H1 (cell line): ENCODE measurements around the gene CD46. TPM values are rescaled to one million over a fixed set of nuclear protein-coding genes. Genes with fewer than 3 reads are reported as not detected.

Source experiments
- CHD1 ChIP-seq: IDR thresholded peaks from 2 replicates; pipeline ENCODE4 v1.6.1; 2012; ENCODE audit warnings: low read depth, low read length, improper control_type of control experiment
- CTCF ChIP-seq, 3 experiments: IDR thresholded peaks; 1 replicate in 2 of 3; 2 replicates in 1 of 3; pipeline versions ENCODE4 v1.5.1 to v1.6.1; 2011; ENCODE audit warnings: low read length in 3 of 3, mild to moderate bottlenecking in 3 of 3, inconsistent platforms in 2 of 3, low read depth in 1 of 3, moderate library complexity in 1 of 3; ENCODE audit not compliant: insufficient read depth in 1 of 3; ENCODE audit errors: control extremely low read depth in 1 of 3
- EZH2 ChIP-seq: fragments of 200-600 bp; sonication (generic); IDR thresholded peaks from 2 replicates; pipeline ENCODE4 v1.7.1; 2012; ENCODE audit warnings: low read depth, mild to moderate bottlenecking, moderate library complexity, low read length, inconsistent platforms; ENCODE audit not compliant: severe bottlenecking
- GTF2F1 ChIP-seq: IDR thresholded peaks from 2 replicates; pipeline ENCODE4 v1.6.1; 2012; ENCODE audit warnings: low read depth, low read length, improper control_type of control experiment, borderline replicate concordance
- KDM4A ChIP-seq: IDR thresholded peaks from one replicate; pipeline ENCODE4 v1.7.1; 2012; ENCODE audit warnings: low read depth, mild to moderate bottlenecking, moderate library complexity, low read length, inconsistent platforms; ENCODE audit not compliant: severe bottlenecking
- TCF12 ChIP-seq: IDR thresholded peaks from 2 replicates; pipeline ENCODE4 v1.6.1; 2011; ENCODE audit warnings: low read depth, mild to moderate bottlenecking, low read length
- polyA plus RNA-seq, 7 experiments: library from polyadenylated mRNA; depleted of rRNA in 3 of 7; stranded (reverse) in 5 of 7; unstranded in 2 of 7; fragments of >200 nt in 5 of 7; fragments of 200-250 nt in 2 of 7; gene quantifications; 1 replicate in 5 of 7; 2 replicates in 1 of 7; 4 replicates in 1 of 7; pipeline versions ENCODE4 v1.2.1 to v1.2.3, GENCODE V29; 2011 to 2013; ENCODE audit warnings: missing spikeins in 2 of 7, mixed read lengths in 2 of 7
- total RNA-seq: library from RNA; stranded (reverse); fragmentation: NEBNext Ultra II Directional; extraction: Animal tissue kit (Norgen Biotek cat#: 25700); gene quantifications from 2 replicates; pipeline ENCODE4 v1.2.1, GENCODE V29; 2021

Gene CD46
- total and polyA plus RNA-seq, 2 of the 8 experiments (the other 6 are each of a cell fraction or from before 2014, with no cell fraction given) = 60.9 to 113 TPM

GRCh38 chr1:207832796-207833195 is 80.9 kb downstream of the CD46 start (continued):
- no peak for TF ChIP-seq CTCF (IDR thresholded peaks at IDR 0.05; ENCODE audit: control extremely low read depth in 1 of 3, insufficient read depth in 1 of 3, low read depth in 1 of 3, low read length in 3 of 3)
- no peak for TF ChIP-seq TCF12
- no peak for TF ChIP-seq GTF2F1
- no peak for TF ChIP-seq EZH2
- no peak for TF ChIP-seq CHD1
- TF ChIP-seq KDM4A = no peak
